GM19043 (cell line): ENCODE measurements around the gene HCFC1R1.
"Not testable (repeated sequence)": the region's sequence is repeated elsewhere in the genome, so short reads cannot be mapped to it uniquely, and the experiment has no call there.

Experiments used
- ATAC-seq: cut with Tn5 transposase; IDR thresholded peaks from one replicate; pipeline ENCODE4 v1.9.1; 2021; ENCODE audit warnings: low read depth; ENCODE audit not compliant: unreplicated experiment

Gene HCFC1R1, protein sequence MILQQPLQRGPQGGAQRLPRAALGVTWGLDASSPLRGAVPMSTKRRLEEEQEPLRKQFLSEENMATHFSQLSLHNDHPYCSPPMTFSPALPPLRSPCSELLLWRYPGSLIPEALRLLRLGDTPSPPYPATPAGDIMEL

DNA sequence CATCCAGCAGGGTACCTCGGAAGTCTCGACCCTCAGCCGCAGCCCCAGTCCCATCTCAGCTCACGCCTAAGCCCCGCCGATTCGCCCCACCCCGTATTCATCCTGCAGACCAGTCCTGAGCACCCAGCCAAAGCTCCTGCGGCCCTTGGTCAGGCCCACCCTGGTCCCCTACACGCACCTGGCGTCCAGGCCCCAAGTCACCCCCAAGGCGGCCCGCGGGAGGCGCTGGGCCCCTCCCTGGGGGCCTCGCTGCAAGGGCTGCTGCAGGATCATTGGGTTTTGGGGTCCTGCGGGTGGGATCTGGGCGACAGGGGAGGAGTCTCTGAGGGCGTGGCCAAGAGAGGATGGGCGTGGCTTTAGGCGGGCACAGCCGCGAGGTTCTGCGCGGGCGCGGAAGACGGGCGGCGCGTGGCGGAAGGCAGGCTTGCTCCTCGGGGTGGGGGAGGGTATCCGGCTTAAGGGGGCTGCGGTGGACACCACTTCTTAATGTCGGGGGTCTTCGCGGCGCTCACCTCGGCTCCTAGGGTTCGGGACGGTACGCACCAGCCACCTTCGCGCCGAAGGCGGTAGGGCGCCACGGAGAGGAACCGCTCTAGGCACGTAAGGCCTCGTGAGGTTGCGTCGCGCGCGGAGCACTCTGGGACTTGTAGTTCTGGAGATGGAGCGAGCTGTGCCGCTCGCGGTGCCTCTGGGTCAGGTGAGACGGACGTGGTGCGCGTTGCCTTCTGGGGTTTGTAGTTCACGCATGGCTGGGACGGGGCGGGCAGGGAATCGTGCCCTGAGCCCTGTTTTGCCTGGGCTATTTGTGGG lies at the start of gene HCFC1R1, which contains the start of gene THOC6:
Gene HCFC1R1 (minus strand): TSS at position 274 of the 810 bp plus-strand sequence. CDS start 1 bp downstream, at position 273.
Gene THOC6 (plus strand): TSS at position 367 of the 810 bp plus-strand sequence. CDS start 292 bp downstream, at position 659.
- ATAC-seq: peak; percentile 76

DNA sequence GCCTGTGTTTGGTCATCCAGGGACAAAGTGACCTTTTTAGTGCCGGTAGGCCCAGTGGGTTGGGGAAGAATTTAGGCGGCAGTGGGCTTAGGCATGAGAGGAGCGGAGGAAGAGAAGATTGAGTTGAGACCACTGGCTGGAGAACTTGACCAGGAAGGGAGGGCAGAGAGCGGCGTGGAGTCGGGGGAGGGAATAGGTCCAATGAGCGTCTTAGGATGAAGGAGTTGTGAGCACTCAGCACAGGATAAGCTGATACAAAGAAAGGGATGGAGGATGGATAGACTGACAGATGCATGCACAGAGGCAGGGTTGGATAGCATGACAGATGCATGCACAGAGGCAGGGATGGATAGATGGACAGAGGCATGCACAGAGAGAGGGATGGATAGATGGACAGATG lies 49.7 kb upstream of the HCFC1R1 start:
- ATAC-seq: no peak

DNA sequence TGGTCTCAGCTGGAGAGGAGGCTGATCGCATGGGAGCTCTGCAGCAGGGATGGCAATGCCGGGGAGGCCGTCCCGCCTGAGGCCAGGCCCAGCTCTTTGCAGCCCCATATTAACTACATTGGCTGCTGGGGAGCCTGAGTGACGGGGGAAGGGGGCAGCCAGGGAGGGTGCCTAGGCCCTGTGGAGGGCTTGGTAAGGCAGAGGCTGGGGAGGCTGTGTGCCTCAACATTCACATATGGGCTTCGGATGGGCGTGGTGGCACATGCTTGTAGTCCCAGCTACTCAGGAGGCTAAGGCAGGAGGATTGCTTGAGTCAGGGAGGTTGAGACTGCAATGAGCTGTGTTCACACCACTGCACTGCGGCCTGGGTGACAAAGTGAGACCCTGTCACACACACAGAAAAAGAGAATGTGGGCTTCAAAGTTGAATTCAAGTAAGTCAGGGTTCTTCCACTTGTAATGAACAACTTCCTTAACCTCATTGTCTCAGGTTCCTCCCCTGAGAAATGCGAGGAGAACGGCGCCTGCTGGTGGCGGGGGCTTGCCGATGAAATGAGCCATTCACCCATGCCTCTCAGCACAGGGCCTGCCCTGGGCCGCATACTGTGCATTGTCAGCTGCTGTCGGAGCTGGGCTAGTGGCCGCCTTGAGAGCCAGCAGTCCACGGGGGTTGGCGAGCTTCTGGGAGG lies 49.0 kb upstream of the HCFC1R1 start:
- not testable (repeated sequence) for ATAC-seq

DNA sequence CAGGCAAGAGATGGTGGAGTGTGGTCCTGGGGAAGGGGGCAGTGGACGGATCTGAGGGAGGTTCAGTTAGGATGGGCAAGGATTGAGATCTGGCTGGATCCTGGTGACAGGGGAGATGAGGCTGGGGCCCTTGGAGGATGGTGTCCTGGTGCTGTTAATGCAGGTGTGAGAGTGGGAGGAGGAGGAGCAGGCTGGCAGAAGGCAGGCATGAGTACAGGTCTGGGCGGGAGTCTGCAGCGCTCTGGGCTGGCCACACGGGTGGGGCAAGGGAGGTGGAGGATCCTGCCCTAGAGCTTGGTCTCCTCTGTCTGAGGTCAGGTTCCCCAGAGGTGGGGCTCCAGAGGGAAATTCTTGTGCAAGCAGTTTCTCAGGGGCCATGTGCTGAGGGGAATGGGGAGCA lies 48.4 kb upstream of the HCFC1R1 start:
- not testable (repeated sequence) for ATAC-seq

DNA sequence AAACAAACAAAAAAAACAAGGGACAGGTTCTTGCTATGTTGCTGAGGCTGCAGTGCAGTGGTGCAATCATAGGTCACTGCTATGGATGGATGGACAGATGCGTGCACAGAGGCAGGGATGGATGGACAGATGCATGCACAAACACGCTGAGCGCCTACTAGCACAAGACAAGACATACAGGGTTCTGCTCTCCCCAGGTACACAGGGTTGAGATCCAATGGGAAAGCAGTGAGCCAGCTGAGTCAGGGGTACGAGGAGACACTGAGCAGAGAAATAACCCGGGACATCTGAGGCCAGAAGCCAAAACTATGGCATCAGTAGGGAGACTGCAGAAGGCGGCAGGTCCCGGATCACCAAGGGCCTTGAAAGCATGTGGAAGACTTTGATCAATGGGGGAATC lies 47.9 kb upstream of the HCFC1R1 start:
- ATAC-seq: no peak

DNA sequence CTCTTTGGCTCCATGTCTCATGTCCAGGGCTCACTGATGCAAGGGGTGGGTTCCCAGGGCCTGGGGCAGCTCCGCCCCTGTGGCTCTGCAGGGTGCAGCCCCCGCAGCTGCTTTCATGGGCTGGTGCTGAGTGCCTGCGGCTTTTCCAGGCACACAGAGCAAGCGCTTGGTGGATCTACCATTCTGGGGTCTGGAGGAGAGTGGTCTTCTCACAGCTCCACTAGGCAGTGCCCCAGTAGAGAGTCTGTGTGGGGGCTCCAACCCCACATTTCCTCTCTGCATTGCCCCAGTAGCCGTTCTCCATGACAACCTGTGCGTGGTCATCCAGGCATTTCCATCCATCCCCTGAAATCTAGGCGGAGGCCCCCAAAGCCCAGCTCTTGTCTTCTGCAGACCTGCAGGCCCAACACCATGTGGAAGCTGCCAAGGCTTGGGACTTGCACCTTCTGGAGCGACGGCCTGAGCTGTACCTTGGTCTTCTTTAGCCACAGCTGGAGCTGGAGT lies 46.9 kb upstream of the HCFC1R1 start:
- no peak for ATAC-seq

DNA sequence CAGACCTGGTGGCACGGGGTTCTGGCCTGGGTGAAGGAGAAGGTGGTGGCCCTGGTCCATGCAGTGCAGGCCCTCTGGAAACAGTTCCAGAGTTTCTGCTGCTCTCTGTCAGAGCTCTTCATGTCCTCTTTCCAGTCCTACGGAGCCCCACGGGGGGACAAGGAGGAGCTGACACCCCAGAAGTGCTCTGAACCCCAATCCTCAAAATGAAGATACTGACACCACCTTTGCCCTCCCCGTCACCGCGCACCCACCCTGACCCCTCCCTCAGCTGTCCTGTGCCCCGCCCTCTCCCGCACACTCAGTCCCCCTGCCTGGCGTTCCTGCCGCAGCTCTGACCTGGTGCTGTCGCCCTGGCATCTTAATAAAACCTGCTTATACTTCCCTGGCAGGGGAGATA lies 45.4 kb upstream of the HCFC1R1 start:
- ATAC-seq: not testable (repeated sequence)

DNA sequence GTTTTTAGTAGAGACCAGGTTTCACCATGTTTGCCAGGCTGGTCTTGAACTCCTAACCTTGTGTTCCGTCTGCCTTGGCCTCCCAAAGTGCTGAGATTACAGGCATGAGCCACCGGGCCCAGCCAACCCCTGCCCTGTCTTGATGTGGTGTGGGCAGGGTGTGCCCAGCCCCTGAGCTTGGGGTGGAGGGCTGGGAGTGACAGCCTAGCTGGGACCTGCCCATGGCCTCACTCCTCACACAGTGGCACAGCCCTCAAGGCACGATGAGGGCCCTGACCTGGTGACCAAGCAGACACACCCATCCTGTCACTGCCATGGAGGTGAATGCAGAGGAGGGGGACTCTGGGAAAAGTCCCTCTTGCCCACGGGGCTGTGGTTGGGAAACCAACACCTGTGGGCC lies 44.7 kb upstream of the HCFC1R1 start:
- ATAC-seq: no peak

DNA sequence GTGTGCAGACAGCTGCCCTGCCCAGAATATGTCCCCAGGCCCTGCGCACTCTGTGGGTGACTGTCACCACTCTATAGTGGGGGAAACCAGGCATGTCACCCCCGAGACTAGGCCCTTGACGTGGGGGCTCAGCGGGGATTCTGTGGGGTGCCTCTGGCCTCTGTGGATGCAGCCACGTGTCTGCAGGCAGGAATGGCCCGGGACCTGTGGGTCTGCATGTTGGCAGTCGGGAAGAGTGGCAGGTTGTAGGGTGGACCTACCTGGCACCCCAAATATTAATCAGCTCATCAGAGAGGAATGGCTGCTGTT lies 42.7 kb upstream of the HCFC1R1 start:
- ATAC-seq: no peak

DNA sequence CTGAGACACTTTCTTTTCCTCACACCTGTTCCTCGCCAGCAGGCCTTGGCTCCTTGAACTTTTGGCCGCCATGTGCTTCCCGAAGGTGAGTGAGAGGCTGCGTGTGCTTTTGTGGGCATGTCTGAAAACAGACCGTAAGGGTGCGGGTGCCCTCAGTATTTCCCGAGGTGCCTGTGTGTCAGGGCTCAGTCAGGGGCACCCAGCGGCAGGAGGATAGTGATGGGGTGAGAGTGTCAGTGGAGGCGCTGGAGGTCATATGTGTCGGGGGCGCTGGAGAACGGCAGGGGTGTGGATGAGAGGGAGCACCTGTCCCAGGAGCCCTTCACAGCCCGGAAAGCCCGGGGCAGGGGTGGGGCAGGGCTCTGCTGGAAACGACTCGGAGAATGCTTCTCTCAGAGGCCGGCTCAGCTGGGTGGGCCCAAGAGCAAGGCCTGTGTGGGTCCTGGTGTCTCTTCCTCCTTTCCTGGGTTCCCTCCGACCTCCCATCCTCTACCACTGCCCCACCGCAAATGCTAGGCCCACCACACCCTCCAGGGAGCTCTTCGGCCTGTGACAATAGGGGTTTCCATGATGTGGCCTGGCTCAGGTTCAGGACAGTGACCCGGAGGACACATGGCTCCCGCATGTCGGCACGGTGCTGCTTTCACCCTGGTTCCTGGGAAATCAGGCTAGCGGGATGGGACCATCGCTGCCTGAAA lies 42.1 kb upstream of the HCFC1R1 start:
- ATAC-seq: no peak

DNA sequence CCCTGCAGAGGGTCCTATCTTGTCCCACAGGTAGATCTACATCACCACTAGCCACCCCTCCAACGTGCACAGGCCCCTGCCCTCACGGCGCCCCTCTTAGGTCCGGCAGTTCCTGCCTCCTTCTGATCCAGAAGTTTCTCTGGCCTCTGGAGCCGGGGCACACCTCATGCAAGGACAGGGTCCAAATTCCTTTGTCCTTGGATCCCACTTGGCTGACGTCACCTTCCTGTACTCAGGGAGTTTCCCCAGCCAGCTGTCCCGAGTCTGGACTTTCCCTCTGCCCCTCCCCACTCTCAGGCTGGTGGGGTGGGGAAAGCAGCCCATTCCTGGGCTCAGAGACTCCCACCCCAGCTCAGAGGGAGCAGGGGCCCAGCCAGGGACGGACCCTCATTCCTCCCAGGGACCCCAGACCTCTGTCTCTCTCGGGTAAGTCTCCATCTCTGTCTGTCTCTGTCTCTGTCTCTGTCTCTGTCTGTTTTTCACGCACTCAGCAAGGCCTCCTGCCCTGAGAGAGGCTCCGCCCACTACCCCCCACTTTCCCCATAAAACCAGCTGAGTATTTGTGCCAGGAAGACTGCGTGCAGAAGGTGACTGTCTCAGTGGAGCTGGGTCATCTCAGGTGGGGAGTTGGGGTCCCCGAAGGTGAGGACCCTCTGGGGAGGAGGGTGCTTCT lies 41.5 kb upstream of the HCFC1R1 start, which contains the start of gene IL32:
Gene IL32 (plus strand): TSS at position 572 of the 673 bp plus-strand sequence. CDS start 172 bp downstream, outside the sequence.
- ATAC-seq: no peak

DNA sequence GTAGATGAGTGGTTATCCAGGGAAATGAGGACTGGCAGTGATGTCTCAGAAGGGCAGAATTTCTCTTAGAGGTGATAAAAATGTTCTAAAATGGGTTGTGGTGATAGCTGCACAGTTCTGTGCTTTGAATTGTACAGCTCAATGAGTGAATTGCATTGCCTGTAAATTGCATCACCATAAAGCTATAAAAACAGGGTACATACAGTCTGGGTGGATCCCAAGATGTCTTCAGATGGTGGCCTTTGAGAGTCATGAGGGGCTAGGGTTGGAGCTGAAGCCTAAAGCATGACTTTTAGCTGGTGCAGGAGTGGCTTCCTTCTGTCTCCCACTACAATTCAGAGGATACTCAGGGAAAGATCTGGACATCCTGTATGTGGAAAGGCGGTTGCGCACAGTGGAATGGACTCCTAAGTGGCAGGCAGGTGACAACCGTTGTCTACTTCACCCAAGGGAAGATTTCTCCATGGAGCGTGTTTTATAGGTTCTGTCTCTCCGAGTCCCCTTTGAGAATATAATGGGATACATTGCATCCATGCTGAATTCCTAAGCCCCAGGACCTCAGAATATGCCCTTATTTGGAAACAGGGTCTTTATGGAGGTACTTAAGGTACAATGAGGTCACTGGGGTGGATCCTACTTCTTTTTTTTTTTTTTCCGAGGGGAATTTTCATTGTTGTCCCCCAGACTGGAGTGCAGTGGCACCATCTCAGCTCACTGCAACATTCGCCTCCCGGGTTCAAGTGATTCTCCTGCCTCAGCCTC lies 40.1 kb upstream of the HCFC1R1 start:
- no peak for ATAC-seq

DNA sequence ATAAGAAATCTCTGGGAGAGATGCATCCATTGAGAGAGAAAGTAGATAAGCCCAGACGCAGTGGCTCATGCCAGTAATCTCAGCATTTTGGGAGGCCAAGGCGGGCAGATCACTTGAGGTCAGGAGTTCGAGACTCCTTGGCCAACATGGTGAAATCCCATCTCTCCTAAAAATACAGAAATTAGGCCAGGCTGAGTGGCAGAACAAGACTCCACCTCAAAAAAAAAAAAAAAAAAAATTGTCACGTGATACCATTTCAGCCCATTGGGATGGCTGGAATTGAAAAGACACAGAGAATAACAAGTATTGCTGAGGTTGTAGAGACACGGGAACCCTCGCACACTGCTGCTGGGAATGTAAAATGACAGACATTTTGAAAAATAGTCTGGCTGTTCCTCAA lies 38.8 kb upstream of the HCFC1R1 start:
- ATAC-seq: no peak

DNA sequence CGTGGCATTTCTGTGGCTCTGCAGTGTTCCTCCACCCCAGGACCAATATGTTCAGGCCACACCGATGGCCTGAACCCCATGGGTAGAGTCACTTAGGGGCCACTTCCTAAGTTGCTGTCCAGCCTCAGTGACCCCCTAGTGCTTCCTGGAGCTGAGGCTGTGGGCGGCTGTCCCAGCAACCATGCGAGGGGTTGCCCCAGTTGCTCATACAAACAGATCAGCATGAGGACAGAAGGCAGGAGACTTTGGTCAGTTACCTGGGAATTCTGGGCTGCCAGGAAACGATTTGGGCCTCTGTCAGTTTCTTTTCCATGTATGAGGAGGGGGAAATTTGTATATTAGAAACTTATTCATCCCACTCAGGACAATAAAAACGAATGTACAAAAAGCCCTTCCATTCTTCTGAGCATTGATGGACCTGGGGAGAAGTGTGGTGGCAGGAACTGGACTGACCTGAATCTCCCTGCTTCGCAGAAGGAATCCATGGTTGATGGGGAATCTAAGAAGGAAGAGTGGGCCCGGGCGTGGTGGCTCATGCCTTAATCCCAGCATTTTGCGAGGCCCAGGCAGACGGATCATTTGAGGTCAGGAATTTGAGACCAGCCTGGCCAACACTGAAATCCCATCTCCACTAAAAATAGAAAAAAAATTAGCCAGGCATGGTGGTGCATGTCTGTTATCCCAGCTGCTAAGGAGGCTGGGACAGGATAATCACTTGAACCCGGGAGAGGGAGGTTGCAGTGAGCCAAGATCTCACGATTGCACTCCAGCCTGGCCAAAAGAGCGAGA lies 36.8 kb upstream of the HCFC1R1 start:
- no peak for ATAC-seq

DNA sequence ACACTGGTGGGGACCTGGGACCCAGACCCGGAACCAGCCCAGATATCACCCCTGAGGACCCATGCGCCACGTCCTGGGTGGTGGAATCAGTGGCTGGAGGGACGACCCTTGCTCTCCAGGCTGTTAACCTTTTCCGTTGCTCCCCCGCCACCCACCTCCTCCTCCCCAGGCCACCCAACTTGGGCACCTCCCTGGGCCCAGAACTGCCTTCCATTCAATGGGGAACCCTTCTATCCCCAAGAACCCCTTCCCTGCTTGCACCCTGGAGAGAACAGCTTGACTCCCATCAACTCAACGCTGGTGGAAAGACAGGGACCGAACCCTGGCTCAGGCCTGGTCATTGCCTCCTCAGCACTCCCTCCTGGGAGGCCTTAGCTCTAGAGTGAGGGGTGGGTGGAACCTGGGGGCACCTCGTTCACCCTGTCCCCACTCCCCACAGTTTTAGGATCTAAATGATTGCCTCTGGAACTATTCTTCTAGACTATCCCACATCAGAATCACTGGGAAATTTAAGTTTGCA lies 36.0 kb upstream of the HCFC1R1 start:
- ATAC-seq: no peak

DNA sequence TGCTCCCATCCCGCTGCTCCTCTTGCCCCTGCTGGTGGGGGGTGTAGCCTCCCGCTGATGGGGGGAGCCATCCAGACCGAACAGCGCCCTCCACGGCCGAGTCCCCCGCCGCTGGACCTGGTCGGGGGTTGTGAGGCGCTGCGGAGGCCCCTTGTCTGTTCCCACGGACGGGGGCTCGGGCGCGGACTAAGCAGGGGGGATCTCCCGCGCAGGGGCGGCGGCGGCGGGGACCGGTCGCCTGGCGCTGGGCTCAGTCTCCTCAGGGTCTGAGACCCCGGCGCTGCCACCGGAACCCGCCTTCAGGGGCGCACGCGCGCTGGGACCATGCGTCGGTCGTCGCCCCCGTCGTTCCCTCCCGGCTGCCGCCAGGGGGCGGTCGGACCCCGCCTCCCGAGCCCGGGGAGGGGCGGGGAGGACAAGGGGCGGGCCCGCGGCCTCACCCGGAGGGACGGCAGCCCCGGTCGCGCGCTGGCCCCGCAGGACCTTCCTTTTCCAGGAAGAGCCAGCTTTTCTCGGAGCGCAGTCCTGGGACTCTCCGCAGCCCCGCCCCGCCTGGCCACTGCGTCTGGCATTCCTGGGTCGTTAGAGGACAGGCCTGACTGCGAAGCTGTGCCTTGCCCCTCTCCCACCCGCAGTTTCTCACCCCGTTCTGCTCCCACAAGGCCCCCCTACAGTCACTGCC lies 35.4 kb upstream of the HCFC1R1 start:
- ATAC-seq: peak; percentile 70

DNA sequence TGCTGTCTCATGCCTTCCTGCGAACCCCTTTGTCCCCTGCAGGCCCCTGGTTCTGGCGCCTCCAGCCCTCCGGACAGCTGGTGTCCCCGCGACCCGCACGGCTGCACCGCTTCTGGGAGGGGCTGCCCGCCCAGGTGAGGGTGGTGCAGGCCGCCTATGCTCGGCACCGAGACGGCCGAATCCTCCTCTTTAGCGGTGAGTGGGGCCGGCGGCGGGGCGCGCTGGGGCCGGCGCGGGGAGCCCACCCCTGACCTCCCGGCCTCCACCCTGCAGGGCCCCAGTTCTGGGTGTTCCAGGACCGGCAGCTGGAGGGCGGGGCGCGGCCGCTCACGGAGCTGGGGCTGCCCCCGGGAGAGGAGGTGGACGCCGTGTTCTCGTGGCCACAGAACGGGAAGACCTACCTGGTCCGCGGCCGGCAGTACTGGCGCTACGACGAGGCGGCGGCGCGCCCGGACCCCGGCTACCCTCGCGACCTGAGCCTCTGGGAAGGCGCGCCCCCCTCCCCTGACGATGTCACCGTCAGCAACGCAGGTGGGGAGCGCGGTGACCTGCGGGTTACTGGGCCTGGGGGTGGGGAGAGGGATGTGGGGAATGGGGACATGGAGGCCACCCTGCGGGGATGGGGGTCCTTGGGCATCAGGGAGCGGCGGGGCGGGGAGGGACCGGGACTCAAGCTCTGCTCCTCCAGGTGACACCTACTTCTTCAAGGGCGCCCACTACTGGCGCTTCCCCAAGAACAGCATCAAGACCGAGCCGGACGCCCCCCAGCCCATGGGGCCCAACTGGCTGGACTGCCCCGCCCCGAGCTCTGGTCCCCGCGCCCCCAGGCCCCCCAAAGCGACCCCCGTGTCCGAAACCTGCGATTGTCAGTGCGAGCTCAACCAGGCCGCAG lies 34.6 kb upstream of the HCFC1R1 start:
- ATAC-seq: no peak
